A549 (cell line): ENCODE data around the gene SHF.

Experiments
- CTCF ChIP-seq: fragments of >200 bp; sonication (Bioruptor Twin); formaldehyde crosslinking; IDR thresholded peaks from 3 replicates; pipeline ENCODE4 v1.5.1; 2016
- JUNB ChIP-seq: fragments of >200 bp; sonication (Bioruptor Twin); formaldehyde crosslinking; IDR thresholded peaks from 2 replicates; pipeline ENCODE4 v1.6.1; 2016
- MAX ChIP-seq: IDR thresholded peaks from 2 replicates; pipeline ENCODE4 v1.6.1; 2012
- RAD21 ChIP-seq, 2 experiments: fragments of >200 bp in 1 of 2; sonication (Bioruptor Twin) in 1 of 2; formaldehyde crosslinking in 1 of 2; IDR thresholded peaks in 1 of 2; conservative IDR thresholded peaks in 1 of 2; 2 replicates in 1 of 2; 3 replicates in 1 of 2; pipeline ENCODE4 v1.6.1; 2012 to 2018; ENCODE audit warnings: inconsistent platforms in 1 of 2

- TF ChIP-seq CTCF (no peak; the same call in 2 of the 3 replicates), MAX (no peak), JUNB (no peak), RAD21 (conservative IDR thresholded peaks at IDR 0.05 in 1 of 2, IDR thresholded peaks at IDR 0.05 in 1 of 2) (no peak)
These were observed 11.5 kb upstream of the SHF start for GRCh38 chr15:45199136-45199810.
